ENCODE measurements around the gene KCNA5. TPM values are rescaled to one million over a fixed set of nuclear protein-coding genes. Genes with fewer than 3 reads are reported as not detected.
A peak's percentile ranks its signal among the peaks of the same experiment; 100 is the strongest.

The KCNA5 gene
- 10 to 100 TPM in 1 of 4 donors, 1 to 10 TPM in 3; 2.2 to 20.2 (median 5.8) TPM for total RNA-seq
- polyA plus RNA-seq, result under 1 TPM in 2 of 3 donors, not detected in 1; 0.45 to 0.60 TPM

GRCh38 chr12:5043589-5044419, at the start of gene KCNA5:
TSS of gene KCNA5 (plus strand) at chr12:5043879. CDS start at chr12:5044148, 269 bp downstream.
- H3K4me3 ChIP-seq, result peak within 1 kb of the TSS; percentile 31 to 48 (median 40)
- DNase-seq, result peak; percentile 77

GRCh38 chr12:4994622-4995021, 49.1 kb upstream of the KCNA5 start:
- DNase-seq, result no peak
- Histone ChIP-seq H3K27ac (no peak overlapping the region), H3K4me3 (no peak overlapping the region), H3K4me1 (peaks cover 0 to 14% (median 11%) of the 10 kb centered on the region in 4 donors), H3K36me3 (no peaks in the 10 kb centered on the region), H3K27me3 (no peaks in the 10 kb centered on the region), H3K9me3 (no peaks in the 10 kb centered on the region)
- 77 to 86% methylated on average over 4 of the region's 4 CpGs for WGBS, 2 donors
- TF ChIP-seq CTCF (IDR thresholded peaks at IDR 0.05) (no peak), POLR2A (IDR thresholded peaks at IDR 0.05) (no peak)
- intact Hi-C loops (cut with DNase I), result loop anchor here (5.0 kb wide), 1 partner anchor 87 kb away; the partner anchor contains the start of gene KCNA1

More at GRCh38 chr12:5043589-5044419, at the start of gene KCNA5:
- no peaks in the 10 kb centered on the region for H3K36me3 ChIP-seq
- peaks cover 0 to 51% (median 35%) of the 10 kb centered on the region in 4 donors for H3K4me1 ChIP-seq
- WGBS, 2 donors, result 5 to 19% methylated on average over 68 of the region's 68 CpGs
- TF ChIP-seq POLR2A (IDR thresholded peaks at IDR 0.05), result no peak
- peak in 1 of 4 donors; percentile 26 for TF ChIP-seq POLR2AphosphoS5 (IDR thresholded peaks at IDR 0.05)
- no peak for TF ChIP-seq EP300 (IDR thresholded peaks at IDR 0.05)
- TF ChIP-seq CTCF (IDR thresholded peaks at IDR 0.05), result no peak
- H3K9me3 ChIP-seq, result no peaks in the 10 kb centered on the region
- intact Hi-C loops (cut with DNase I), result loop anchor here (5.0 kb wide), 1 partner anchor 33 kb away; no protein-coding TSS in a partner anchor
- H3K27ac ChIP-seq, result peak within 1 kb of the TSS; percentile 14 to 54 (median 28)
- peaks cover 0 to 27% (median 0%) of the 10 kb centered on the region in 3 donors for H3K27me3 ChIP-seq

DNA sequence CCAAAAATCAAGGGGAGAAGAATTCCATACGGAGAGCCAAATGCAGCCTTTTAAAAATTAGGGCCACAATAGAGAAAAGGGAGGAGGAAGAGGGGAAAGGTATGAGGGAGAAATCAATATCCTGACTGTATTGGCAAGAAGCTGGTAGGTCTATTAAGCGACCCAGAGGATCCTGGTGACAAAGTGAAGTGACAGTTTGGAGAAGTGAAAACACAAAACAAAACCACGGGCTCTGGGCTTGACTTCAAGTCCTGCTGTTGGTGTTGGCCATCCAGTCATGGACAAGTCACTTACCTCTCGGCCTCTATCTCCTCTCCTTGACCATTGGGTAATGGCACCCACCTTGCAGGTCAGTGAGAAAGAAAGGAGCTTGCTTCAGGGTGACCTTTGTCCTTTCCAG, 47.0 kb upstream of the KCNA5 start:
- H3K4me3 ChIP-seq, result no peak overlapping the region
- no peak overlapping the region for H3K27ac ChIP-seq
- TF ChIP-seq POLR2A (IDR thresholded peaks at IDR 0.05), result no peak
- TF ChIP-seq POLR2AphosphoS5 (IDR thresholded peaks at IDR 0.05), result no peak
- no peak for TF ChIP-seq CTCF (IDR thresholded peaks at IDR 0.05)
- no peaks in the 10 kb centered on the region for H3K9me3 ChIP-seq
- no peaks in the 10 kb centered on the region for H3K27me3 ChIP-seq
- intact Hi-C loops (cut with DNase I), result loop anchor here (5.0 kb wide), 1 partner anchor 89 kb away; the partner anchor contains the start of gene KCNA1
- DNase-seq, result no peak
- H3K36me3 ChIP-seq, result no peaks in the 10 kb centered on the region
- peaks cover 0 to 14% (median 11%) of the 10 kb centered on the region in 4 donors for H3K4me1 ChIP-seq
- WGBS, 2 donors, result 77 to 86% methylated on average over 4 of the region's 4 CpGs

DNA sequence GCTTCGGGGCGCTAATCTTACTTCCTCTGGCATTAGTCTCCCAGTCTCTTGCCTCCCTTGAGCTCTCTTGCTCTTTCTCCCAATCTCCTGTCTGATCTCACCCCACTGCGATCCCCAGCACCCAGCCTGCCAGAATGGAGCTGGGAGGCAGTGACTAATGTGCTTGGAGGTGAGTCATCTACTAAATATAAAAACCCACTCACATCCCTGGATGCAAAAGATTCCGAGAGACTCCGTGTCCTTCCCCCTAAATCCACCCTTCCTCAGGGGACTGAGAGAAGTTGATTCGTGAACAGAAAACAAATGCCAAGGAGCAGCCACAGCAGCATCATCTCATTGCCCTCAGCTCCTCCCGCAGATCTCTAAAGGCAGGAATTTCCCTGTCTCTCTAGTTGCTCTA, 45.7 kb upstream of the KCNA5 start:
- Histone ChIP-seq H3K27ac (peak overlapping the region in 3 of 4 donors; percentile 30 to 77 (median 65)), H3K9me3 (no peaks in the 10 kb centered on the region), H3K4me3 (no peak overlapping the region), H3K36me3 (no peaks in the 10 kb centered on the region), H3K27me3 (no peaks in the 10 kb centered on the region), H3K4me1 (peaks cover 0 to 18% (median 13%) of the 10 kb centered on the region in 4 donors)
- 71 to 78% methylated on average over 7 of the region's 7 CpGs for WGBS, 2 donors
- TF ChIP-seq POLR2A (IDR thresholded peaks at IDR 0.05) (no peak), POLR2AphosphoS5 (IDR thresholded peaks at IDR 0.05) (peak in 1 of 4 donors; percentile 13), CTCF (IDR thresholded peaks at IDR 0.05) (no peak)
- intact Hi-C loops (cut with DNase I), result loop anchor here (5.0 kb wide), 1 partner anchor 91 kb away; the partner anchor contains the start of gene KCNA1
- DNase-seq, result peak; percentile 79
